Stimulated activated CD4-positive, alpha-beta T cell treated with anti-CD3 and anti-CD28 coated beads, Interleukin-12 subunit alpha, Interleukin-12 subunit beta, amount 100 ng/mL, for 48 hours (primary cell): ENCODE results near the gene TXK.
"Not testable (repeated sequence)": the region's sequence is repeated elsewhere in the genome, so short reads cannot be mapped to it uniquely, and the experiment has no call there.

Source experiments
- DNase-seq, 3 donors: peaks; one replicate each; pipeline ENCODE4 v3.0.0-alpha.2; 2020; ENCODE audit warnings: low read depth in 2 of 3, low spot score in 1 of 3

The TXK gene

GRCh38 chr4:48134081-48134480 is at the start of gene TXK:
Gene TXK (minus strand): TSS chr4:48134250. CDS start chr4:48134170, 80 bp downstream.
- DNase-seq = no peak

GRCh38 chr4:48180234-48180633 is 46.2 kb upstream of the TXK start:
- DNase-seq = no peak

GRCh38 chr4:48178931-48179330 is 44.9 kb upstream of the TXK start:
- DNase-seq = no peak

- DNase-seq = no peak
Measured at GRCh38 chr4:48175806-48176205, 41.8 kb upstream of the TXK start.

- no peak for DNase-seq
Measured at GRCh38 chr4:48175328-48175727, 41.3 kb upstream of the TXK start.

- DNase-seq = no peak
Measured at GRCh38 chr4:48173056-48173991, 39.3 kb upstream of the TXK start.

- no peak for DNase-seq
Measured at GRCh38 chr4:48172651-48173050, 38.6 kb upstream of the TXK start.

GRCh38 chr4:48169636-48170035 is 35.6 kb upstream of the TXK start:
- no peak for DNase-seq

GRCh38 chr4:48167538-48168263 is 33.7 kb upstream of the TXK start:
- DNase-seq = no peak

GRCh38 chr4:48164561-48164960 is 30.5 kb upstream of the TXK start:
- DNase-seq = not testable (repeated sequence)

- no peak for DNase-seq
Measured at GRCh38 chr4:48163746-48164145, 29.7 kb upstream of the TXK start.

- no peak for DNase-seq
Measured at GRCh38 chr4:48162162-48162561, 28.1 kb upstream of the TXK start.

GRCh38 chr4:48157271-48157670 is 23.2 kb upstream of the TXK start:
- no peak for DNase-seq

GRCh38 chr4:48156423-48156822 is 22.4 kb upstream of the TXK start:
- DNase-seq = no peak

- no peak for DNase-seq
Measured at GRCh38 chr4:48153791-48154550, 19.9 kb upstream of the TXK start.

GRCh38 chr4:48152259-48152658 is 18.2 kb upstream of the TXK start:
- DNase-seq = no peak

- no peak for DNase-seq
Measured at GRCh38 chr4:48149827-48150370, 15.8 kb upstream of the TXK start.

- DNase-seq = no peak
Measured at GRCh38 chr4:48147621-48148020, 13.6 kb upstream of the TXK start.

- no peak for DNase-seq
Measured at GRCh38 chr4:48141048-48141447, 7.0 kb upstream of the TXK start.

GRCh38 chr4:48139691-48140090 is 5.6 kb upstream of the TXK start:
- no peak for DNase-seq

- no peak for DNase-seq
Measured at GRCh38 chr4:48138936-48139335, 4.9 kb upstream of the TXK start.
